BE2C (cell line): Measurements from ENCODE around the gene ADRA2B.

Experiments used
- DNase-seq: peaks from one replicate; pipeline ENCODE4 v3.0.0-alpha.2; 2020
- H3K27me3 ChIP-seq: fragments of 250-450 bp; sonication (Bioruptor Pico); 2 replicates; pipeline ENCODE4 v1.5.1; 2020; ENCODE audit warnings: mild to moderate bottlenecking
- H3K36me3 ChIP-seq: fragments of 250-450 bp; sonication (Bioruptor Pico); 2 replicates; pipeline ENCODE4 v1.5.1; 2020; ENCODE audit warnings: mild to moderate bottlenecking
- H3K4me1 ChIP-seq: fragments of 250-450 bp; sonication (Bioruptor Pico); 2 replicates; pipeline ENCODE4 v1.5.1; 2020
- H3K4me3 ChIP-seq: 2 replicates; pipeline ENCODE4 v1.5.1; 2011; ENCODE audit warnings: low read depth, low read length
- H3K9me3 ChIP-seq: fragments of 250-450 bp; sonication (Bioruptor Pico); 2 replicates; pipeline ENCODE4 v1.5.1; 2020
- CTCF ChIP-seq: IDR thresholded peaks from 2 replicates; pipeline ENCODE4 v1.5.1; 2012; ENCODE audit warnings: mild to moderate bottlenecking, low read depth, low read length

ADRA2B gene

DNA sequence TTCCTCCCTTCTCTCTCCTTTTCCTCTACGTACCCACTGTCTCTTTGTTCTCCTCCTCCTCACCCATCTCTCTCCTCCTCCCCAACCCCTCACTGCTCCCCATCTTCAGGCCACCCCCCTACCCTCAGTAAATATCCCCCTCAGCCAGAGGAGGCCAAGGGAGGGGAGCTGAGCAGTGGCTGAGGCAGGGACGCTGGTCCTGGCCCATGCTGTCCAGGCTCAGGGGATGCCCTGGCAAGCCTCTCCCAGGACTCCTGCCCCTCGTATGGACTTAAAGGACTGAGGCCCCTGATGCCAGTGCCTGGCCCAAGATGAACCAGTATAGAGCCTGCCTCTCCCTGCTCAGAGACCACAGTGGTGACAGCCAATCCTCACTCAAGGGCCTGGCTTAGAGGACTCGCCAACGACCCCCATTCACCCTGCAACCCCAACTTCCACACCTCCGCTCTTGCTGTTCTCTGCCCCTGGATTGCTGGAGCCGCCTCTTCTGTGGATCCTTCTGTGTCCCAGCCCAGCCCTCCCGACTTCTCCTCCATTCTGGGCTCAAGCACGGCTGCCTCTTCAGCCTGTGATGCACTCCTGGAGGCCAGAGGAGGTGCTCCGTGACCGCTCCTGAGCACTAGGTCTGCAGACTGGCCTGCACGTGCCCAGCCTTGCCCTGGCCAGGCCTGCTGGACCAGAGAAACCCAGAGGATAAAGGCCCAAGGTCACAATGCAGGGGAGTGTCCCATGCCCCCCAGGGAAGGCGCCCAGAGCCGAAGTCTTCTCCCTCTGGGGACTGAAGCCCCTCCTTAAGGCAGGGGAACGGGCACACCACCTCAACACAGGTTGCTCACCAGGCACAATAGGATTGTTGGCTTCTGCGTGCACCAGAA is 38.4 kb upstream of the ADRA2B start:
- H3K4me1 ChIP-seq = no peaks in the 10 kb centered on the region
- no peak for TF ChIP-seq CTCF
- no peaks in the 10 kb centered on the region for H3K36me3 ChIP-seq
- no peak overlapping the region for H3K4me3 ChIP-seq
- H3K27me3 ChIP-seq = no peaks in the 10 kb centered on the region
- no peaks in the 10 kb centered on the region for H3K9me3 ChIP-seq
- DNase-seq = no peak

DNA sequence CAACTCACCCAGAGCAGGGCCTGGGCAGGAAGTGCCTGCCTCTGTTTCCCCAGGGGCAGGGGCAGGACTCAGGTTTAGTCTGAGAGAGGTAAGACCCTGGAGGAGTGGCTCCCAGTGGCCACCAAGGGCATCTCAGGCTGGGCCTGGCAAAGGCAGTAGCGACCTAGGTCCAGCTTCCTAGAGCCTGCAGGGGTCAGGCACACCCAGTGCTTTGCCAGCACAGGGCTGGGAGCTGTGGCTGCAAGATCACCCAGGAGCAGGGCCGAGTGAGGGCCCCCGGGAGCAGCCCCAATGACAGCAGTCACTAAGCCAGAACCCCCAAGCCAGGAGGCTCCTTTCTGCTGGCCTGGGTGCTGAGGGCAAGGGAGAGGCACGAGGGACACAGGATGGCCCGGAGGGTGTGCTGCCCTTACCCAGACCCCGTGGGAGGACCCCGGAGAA is 37.6 kb upstream of the ADRA2B start:
- TF ChIP-seq CTCF = no peak
- no peaks in the 10 kb centered on the region for H3K27me3 ChIP-seq
- no peak for DNase-seq

GRCh38 chr2:96153291-96153713 is 36.9 kb upstream of the ADRA2B start:
- no peak for TF ChIP-seq CTCF
- DNase-seq = no peak
- no peaks in the 10 kb centered on the region for H3K36me3 ChIP-seq
- no peaks in the 10 kb centered on the region for H3K9me3 ChIP-seq
- peaks cover 5% of the 10 kb centered on the region; the same call in 1 of the 2 replicates for H3K4me1 ChIP-seq
- H3K27me3 ChIP-seq = no peaks in the 10 kb centered on the region
- no peak overlapping the region for H3K4me3 ChIP-seq

More for the DNA sequence above, 37.6 kb upstream of the ADRA2B start:
- Histone ChIP-seq H3K4me1 (peaks cover 1% of the 10 kb centered on the region; the same call in 1 of the 2 replicates), H3K4me3 (no peak overlapping the region), H3K9me3 (no peaks in the 10 kb centered on the region), H3K36me3 (no peaks in the 10 kb centered on the region)

GRCh38 chr2:96152304-96153161 is 36.2 kb upstream of the ADRA2B start:
- TF ChIP-seq CTCF = no peak
- Histone ChIP-seq H3K27me3 (no peaks in the 10 kb centered on the region), H3K4me1 (peaks cover 11% of the 10 kb centered on the region), H3K4me3 (no peak overlapping the region), H3K9me3 (no peaks in the 10 kb centered on the region), H3K36me3 (no peaks in the 10 kb centered on the region)
- no peak for DNase-seq

DNA sequence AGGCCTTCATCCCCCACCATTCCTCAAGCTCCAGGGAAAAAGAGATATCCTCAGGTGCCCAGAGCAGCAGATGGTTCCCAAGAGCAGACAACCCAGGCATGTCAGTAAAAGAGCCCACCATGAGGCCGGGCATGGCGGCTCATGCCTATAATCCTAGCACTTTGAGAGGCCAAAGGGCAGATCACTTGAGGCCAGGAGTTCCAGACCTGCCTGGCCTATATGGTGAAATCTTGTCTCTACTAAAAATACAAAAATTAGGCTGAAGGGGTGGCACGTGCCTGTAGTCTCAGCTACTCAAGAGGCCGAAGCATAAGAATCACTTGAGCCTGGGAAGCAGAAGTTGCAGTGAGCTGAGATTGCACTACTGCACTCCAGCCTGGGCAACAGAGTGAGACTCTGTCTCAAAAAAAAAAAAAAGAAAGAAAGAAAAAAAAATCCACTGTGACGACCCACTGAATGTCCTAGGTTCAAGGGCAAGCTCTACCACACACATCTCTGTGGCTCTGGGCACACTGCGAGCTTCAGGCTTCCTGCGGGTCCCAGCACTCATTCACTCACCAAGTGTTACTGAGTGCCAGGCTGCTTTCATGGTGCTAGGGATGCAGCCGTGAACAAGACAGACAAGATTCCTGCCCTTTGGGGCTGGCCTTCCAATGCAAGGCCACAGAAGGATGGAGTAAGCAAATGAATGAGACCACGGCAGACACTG is 35.4 kb upstream of the ADRA2B start:
- TF ChIP-seq CTCF = no peak

More for the DNA sequence above, 35.4 kb upstream of the ADRA2B start:
- Histone ChIP-seq H3K4me3 (no peak overlapping the region), H3K36me3 (no peaks in the 10 kb centered on the region), H3K4me1 (peaks cover 19% of the 10 kb centered on the region), H3K9me3 (no peaks in the 10 kb centered on the region), H3K27me3 (no peaks in the 10 kb centered on the region)
- DNase-seq = no peak
